Measurements from ENCODE around the gene MRPL48. TPM values are rescaled to one million over a fixed set of nuclear protein-coding genes. Genes with fewer than 3 reads are reported as not detected.
"Not testable (repeated sequence)": the region's sequence is repeated elsewhere in the genome, so short reads cannot be mapped to it uniquely, and the experiment has no call there.

MRPL48 gene
- total RNA-seq, 1 experiment from 2014 or later, result 57.7 TPM

DNA sequence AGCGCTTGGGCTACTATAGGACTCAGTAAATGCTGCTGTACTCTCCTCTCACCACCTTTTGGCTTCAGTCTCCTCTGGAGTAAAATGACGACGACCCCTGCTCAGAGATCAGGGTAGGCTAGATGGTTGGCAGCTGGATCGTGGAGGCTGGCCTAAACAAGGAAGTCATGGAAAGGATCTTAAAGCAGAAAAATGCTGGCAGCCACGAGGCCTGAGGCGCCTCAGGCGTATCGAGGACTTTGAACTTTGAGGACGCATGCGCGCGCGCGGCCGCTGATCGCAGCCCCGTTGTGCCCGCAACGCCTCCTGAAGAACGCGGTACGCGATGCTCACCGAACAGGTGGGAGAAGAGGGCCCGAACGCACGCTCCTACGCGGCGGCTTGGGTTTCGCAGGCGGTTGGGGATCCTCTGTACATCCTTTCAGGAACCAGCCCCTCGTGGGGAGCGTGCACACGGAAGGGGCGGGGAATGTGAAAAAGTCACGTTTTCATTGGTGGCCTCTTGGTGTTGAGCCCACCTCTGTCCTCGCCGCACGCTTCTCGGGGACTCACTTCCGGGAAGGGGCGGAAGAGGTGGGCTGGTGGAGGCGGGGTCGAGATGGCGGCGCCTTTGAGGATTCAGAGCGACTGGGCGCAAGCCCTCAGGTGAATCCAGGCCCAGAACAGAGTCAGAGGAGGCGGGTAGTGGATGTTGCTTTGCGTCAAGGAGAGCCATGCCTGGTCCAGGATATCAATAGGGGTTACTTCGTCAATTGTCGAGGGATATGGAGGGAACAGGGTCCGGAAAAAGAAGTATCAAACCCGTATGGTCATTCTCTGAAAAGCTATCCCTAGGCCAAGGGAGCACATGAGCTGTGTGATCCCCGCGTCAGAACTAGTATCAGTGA, 89.0 kb downstream of the MRPL48 start, which contains the start of the genes COA4 and PAAF1:
Gene COA4 (minus strand): TSS at position 423 of the 887 bp plus-strand sequence. CDS start 3,468 bp downstream, outside the sequence.
Gene PAAF1 (plus strand): TSS at position 576 of the 887 bp plus-strand sequence. CDS start 23 bp downstream, at position 599.
- peaks cover 12% of the 10 kb centered on the region for H3K36me3 ChIP-seq (replicated peaks; ENCODE audit: control insufficient read depth, insufficient read depth, low read length)
- H3K4me3 ChIP-seq (ENCODE audit: insufficient read depth, low read depth, low read length), result peak within 1 kb of the TSS; percentile 90
- DNase-seq, result peak; percentile 96
- H3K27me3 ChIP-seq (ENCODE audit: control insufficient read depth, insufficient read depth, low read length), result no peaks in the 10 kb centered on the region

DNA sequence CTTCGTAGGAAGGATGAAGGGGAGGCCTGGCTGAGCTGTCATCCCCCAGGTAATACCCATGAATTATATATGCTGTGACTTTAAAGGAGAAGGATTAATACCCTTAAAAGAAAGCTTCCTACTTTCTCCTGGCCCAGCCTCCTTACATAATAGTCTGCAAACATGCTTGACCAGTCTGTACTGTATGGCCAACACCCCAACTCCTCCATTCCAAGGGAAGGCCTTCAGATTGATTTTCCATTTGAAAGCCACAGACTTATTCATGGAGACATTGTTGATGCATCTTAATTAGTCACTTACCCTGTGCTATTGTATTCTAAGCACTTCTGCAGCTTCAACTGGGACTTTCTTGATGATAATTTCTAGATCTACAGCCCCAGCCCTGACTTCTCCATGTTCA, 91.1 kb downstream of the MRPL48 start:
- H3K36me3 ChIP-seq (replicated peaks; ENCODE audit: control insufficient read depth, insufficient read depth, low read length), result peaks cover 2% of the 10 kb centered on the region
- no peak overlapping the region for H3K4me3 ChIP-seq (ENCODE audit: insufficient read depth, low read depth, low read length)
- no peak for DNase-seq
- H3K27me3 ChIP-seq (ENCODE audit: control insufficient read depth, insufficient read depth, low read length), result no peaks in the 10 kb centered on the region

DNA sequence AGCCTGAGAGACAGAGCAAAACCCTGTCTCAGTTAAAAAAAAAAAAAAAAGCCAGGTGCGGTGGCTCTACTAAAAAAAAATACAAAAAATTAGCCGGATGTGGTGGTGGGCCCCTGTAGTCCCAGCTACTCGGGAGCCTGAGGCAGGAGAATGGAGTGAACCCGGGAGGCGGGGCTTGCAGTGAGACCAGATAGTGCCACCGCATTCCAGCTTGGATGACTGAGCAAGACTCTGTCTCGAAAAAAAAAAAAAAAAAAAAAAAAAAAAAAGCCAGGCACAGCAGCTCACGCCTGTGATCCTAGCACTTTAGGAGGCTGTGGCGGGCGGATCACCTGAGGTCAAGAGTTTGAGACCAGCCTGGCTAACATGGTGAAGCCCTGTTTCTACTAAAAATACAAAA, 92.8 kb downstream of the MRPL48 start:
- H3K4me3 ChIP-seq (ENCODE audit: insufficient read depth, low read depth, low read length); H3K36me3 ChIP-seq (replicated peaks; ENCODE audit: control insufficient read depth, insufficient read depth, low read length); H3K27me3 ChIP-seq (ENCODE audit: control insufficient read depth, insufficient read depth, low read length); DNase-seq: not testable (repeated sequence)

DNA sequence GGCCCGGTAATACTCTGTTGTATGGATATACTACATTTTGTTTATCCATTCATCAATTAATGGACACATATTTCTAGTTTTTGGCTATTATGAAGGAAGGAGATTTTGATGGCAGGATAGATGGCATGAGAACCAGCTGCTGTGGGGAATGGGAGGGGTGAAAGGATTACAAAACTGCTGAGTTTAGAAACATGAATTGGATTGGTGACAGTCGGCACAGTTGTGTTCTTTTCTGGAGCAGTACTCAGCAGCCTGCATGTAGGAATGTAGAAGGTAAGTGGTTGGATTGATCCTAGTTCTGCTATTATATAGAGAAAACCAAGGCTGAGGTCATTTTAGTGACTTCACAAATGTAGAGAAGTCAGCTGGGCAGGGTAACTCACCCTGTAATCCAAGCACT, 96.2 kb downstream of the MRPL48 start:
- H3K27me3 ChIP-seq (ENCODE audit: control insufficient read depth, insufficient read depth, low read length), result no peaks in the 10 kb centered on the region
- no peak for DNase-seq
- no peak overlapping the region for H3K4me3 ChIP-seq (ENCODE audit: insufficient read depth, low read depth, low read length)
- H3K36me3 ChIP-seq (replicated peaks; ENCODE audit: control insufficient read depth, insufficient read depth, low read length), result no peaks in the 10 kb centered on the region; the same call in none of the 2 replicates

DNA sequence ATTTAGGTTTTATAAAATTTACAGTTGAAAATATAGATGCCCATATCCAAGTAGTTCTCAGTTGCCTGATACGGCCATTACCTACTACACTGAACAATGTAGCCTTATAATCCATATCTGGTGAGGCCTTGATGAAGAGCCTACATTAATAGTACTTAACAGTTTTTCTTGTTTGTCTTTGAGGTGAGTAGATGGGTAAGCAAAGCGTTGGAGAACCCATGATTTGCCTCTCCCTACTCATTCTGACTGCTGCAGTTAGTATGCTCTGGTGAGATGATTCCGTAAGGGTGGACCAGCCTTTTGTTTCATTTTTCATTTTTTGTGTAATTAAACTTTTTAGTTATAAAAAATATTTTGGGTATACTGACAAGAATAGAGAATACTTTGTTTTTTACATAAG, 100.6 kb downstream of the MRPL48 start:
- H3K27me3 ChIP-seq (ENCODE audit: control insufficient read depth, insufficient read depth, low read length), result no peaks in the 10 kb centered on the region
- no peak overlapping the region for H3K4me3 ChIP-seq (ENCODE audit: insufficient read depth, low read depth, low read length)
- no peak for DNase-seq
- H3K36me3 ChIP-seq (replicated peaks; ENCODE audit: control insufficient read depth, insufficient read depth, low read length), result peaks cover 2% of the 10 kb centered on the region

DNA sequence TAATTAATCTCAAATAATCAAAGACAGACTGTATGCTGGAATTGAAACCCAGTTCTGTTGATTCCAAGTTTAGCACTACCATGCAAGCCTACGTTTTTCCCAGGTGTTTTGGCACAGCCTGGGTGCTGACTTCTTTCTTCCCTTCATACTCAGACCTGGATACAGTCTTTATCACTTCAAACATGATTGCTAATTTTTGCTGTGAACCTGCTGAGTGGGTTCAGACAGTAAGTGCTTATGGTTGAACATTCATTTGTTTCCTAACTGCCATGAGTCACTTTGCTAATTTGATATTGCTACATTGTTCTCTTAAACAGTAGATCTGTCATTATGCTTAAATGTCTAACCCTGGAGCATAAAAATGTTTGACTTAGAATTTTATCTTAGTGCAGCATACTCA, 101.3 kb downstream of the MRPL48 start:
- no peaks in the 10 kb centered on the region for H3K27me3 ChIP-seq (ENCODE audit: control insufficient read depth, insufficient read depth, low read length)
- DNase-seq, result no peak
- H3K4me3 ChIP-seq (ENCODE audit: insufficient read depth, low read depth, low read length), result no peak overlapping the region
- H3K36me3 ChIP-seq (replicated peaks; ENCODE audit: control insufficient read depth, insufficient read depth, low read length), result peaks cover 2% of the 10 kb centered on the region

DNA sequence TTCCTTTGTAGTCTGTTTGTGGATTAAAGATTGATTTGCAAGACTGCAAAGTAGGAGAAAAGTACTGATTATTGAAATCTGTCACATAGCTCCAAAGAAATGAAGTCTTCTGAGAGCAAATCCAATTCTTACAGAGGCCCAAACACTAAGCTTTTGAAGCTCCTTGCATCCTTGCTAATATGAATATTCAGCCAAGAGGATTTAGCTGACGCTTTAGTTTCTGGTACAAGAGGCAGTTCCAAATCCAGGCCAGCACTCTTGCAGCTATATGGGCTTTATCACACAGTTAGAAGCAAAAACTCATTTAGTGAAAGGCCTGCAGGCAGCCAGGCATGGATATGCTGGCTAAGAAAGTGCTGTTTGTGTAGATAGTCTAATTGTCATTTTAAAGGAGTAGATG, 101.9 kb downstream of the MRPL48 start:
- no peak for DNase-seq
- H3K36me3 ChIP-seq (replicated peaks; ENCODE audit: control insufficient read depth, insufficient read depth, low read length), result peaks cover 2% of the 10 kb centered on the region
- no peak overlapping the region for H3K4me3 ChIP-seq (ENCODE audit: insufficient read depth, low read depth, low read length)
- no peaks in the 10 kb centered on the region for H3K27me3 ChIP-seq (ENCODE audit: control insufficient read depth, insufficient read depth, low read length)

DNA sequence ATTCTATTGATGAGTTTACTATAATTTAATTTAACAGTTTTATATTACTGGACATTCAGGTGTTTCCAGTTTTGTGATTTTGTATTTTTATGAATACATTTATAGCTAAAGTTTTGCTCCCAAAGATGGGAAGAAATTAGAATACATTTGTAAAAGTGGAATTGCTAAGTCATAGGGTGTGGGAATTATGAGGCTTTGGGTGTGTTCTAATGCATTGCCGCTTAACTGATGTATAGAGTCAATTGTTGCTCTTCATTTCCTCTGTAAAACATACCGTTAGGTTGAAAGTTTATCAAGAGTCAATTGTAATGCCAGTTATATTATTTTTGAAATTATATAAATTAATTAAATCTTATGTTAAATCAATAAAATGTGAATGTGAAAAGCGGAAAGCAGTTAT, 105.4 kb downstream of the MRPL48 start:
- H3K36me3 ChIP-seq (replicated peaks; ENCODE audit: control insufficient read depth, insufficient read depth, low read length), result peaks cover 2% of the 10 kb centered on the region
- H3K4me3 ChIP-seq (ENCODE audit: insufficient read depth, low read depth, low read length), result no peak overlapping the region
- no peak for DNase-seq
- H3K27me3 ChIP-seq (ENCODE audit: control insufficient read depth, insufficient read depth, low read length), result no peaks in the 10 kb centered on the region

DNA sequence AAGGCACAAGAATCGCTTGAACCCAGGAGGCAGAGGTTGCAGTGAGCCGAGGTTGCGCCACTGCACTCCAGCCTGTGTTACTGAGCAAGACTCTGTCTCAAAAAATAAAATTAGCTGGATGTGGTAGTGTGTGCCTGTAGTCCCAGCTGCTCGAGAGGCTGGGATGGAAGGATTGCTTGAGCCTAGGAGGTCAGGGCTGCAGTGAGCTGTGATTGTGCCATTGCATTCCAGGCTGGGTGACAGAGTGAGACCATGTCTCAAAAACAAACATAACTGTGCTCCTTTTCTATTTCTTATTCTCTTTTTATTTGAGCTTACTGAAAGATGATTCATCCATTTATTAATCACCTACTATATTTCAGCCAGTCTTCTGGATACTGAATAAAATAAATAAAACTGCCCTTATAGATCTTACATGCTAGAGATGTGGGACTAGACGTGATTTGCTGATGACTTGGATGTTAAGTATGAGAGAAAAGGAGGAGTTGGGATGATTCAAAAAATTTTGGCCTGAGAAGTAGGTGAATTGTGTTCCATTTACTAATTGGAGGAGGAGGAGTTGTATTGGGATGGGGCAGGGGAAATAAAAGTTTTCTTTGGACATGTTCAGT, 107.2 kb downstream of the MRPL48 start:
- H3K4me3 ChIP-seq (ENCODE audit: insufficient read depth, low read depth, low read length), result no peak overlapping the region
- H3K36me3 ChIP-seq (replicated peaks; ENCODE audit: control insufficient read depth, insufficient read depth, low read length), result peaks cover 5% of the 10 kb centered on the region
- DNase-seq, result no peak

DNA sequence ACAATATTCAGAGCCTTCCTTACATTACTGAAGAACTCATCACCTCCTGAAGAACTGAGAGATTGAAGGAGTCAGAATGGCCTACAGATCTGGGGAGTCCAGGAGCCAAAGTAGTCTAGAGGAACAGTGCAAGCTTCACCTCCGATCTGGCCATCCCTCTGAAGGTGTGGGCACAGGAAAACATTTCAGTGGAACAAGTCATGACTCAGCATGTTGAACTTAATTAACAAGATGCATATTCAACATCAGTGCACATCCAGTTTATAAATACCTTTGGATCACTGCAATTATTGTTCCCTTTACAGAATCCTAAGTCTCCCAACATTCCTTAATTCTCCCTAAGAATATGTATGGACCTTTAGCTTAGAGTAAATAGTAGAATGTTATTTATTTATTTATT, 114.6 kb downstream of the MRPL48 start:
- Histone ChIP-seq H3K27me3 (ENCODE audit: control insufficient read depth, insufficient read depth, low read length) (no peaks in the 10 kb centered on the region), H3K4me3 (ENCODE audit: insufficient read depth, low read depth, low read length) (no peak overlapping the region), H3K36me3 (replicated peaks; ENCODE audit: control insufficient read depth, insufficient read depth, low read length) (peaks cover 9% of the 10 kb centered on the region)
- no peak for DNase-seq

More for the DNA sequence above, 107.2 kb downstream of the MRPL48 start:
- H3K27me3 ChIP-seq (ENCODE audit: control insufficient read depth, insufficient read depth, low read length), result no peaks in the 10 kb centered on the region

DNA sequence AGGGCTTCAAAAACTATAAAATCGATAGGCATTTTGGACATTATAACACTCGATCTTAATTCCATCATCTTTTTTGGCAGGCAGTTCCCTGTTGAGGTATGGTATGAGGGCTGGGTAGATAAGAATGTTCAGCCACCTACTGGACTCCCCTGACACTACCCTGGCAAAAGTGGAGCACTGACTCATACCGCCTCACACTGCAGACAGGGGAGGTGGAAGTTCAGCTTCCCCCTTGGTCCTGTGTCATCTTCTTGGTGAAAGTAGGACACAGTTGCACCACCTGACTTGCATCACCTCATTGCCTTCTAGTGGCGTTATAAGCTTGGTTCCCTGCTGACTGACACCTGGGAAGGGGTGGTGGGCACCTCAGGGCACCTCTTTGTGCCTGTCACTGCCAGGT, 119.5 kb downstream of the MRPL48 start:
- Histone ChIP-seq H3K27me3 (ENCODE audit: control insufficient read depth, insufficient read depth, low read length) (no peaks in the 10 kb centered on the region), H3K36me3 (replicated peaks; ENCODE audit: control insufficient read depth, insufficient read depth, low read length) (peaks cover under 1% of the 10 kb centered on the region), H3K4me3 (ENCODE audit: insufficient read depth, low read depth, low read length) (no peak overlapping the region)
- DNase-seq, result peak; percentile 49

DNA sequence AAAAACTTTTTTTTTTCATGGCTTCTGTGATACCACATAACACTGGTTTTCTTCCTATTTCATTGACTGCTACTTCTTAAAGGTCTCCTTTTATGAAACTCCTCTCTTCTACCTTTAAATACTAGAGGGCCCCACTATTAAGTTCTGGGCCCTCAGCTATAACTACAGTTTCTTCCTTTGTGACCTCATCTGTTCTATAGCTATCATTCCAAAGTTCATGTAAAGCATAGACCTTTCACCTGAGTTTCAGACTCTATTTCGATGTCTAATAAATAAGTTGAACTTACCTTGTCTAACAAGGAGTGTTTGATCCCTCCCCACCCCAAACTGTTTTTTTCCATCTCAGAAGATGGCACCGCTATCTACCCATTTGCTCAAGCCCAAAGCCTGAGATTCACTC, 124.4 kb downstream of the MRPL48 start:
- no peak for DNase-seq

DNA sequence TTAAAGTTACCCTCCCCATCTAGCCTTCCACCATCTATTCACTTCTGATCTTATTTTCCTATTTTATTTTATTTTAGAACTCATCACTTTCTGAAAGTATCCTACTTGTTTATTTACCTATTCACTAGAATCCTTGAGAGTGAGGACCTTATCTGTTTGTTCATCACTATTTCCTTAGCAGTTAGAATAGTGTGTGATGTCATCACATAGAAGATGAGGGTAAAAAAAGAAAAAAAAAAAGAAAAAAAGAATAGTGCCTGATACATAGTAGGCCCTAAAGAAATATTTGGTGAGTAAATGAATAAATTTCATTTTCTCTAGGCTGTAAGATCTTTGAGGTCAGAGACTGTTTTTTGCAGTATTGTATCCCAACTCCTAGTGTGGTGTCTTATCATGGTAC, 125.8 kb downstream of the MRPL48 start:
- DNase-seq, result no peak
- no peaks in the 10 kb centered on the region; the same call in none of the 2 replicates for H3K36me3 ChIP-seq (replicated peaks; ENCODE audit: control insufficient read depth, insufficient read depth, low read length)
- no peak overlapping the region for H3K4me3 ChIP-seq (ENCODE audit: insufficient read depth, low read depth, low read length)
- no peaks in the 10 kb centered on the region for H3K27me3 ChIP-seq (ENCODE audit: control insufficient read depth, insufficient read depth, low read length)

More for the DNA sequence above, 124.4 kb downstream of the MRPL48 start:
- no peaks in the 10 kb centered on the region; the same call in none of the 2 replicates for H3K36me3 ChIP-seq (replicated peaks; ENCODE audit: control insufficient read depth, insufficient read depth, low read length)
- H3K4me3 ChIP-seq (ENCODE audit: insufficient read depth, low read depth, low read length), result no peak overlapping the region
- H3K27me3 ChIP-seq (ENCODE audit: control insufficient read depth, insufficient read depth, low read length), result no peaks in the 10 kb centered on the region

DNA sequence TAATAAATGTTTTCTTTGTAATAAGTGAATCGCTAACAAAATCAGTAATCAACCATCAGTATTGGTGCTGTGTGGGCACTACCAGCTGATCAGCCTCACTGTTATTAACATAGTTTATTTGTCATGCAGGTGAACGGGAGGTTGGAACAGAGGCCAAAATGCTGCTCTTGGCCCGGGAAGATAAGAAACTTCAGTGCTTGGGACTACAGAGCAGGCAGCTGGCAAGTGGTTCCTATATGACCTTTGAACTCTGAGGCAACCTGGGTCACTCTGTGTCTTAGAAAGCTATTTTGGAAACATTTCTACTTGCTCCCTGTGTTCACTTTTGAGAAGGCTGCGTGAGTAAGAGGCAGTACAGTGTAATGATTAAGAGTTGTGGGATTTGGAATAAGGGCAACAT, 126.6 kb downstream of the MRPL48 start:
- no peaks in the 10 kb centered on the region for H3K27me3 ChIP-seq (ENCODE audit: control insufficient read depth, insufficient read depth, low read length)
- H3K36me3 ChIP-seq (replicated peaks; ENCODE audit: control insufficient read depth, insufficient read depth, low read length), result no peaks in the 10 kb centered on the region; the same call in none of the 2 replicates
- H3K4me3 ChIP-seq (ENCODE audit: insufficient read depth, low read depth, low read length), result no peak overlapping the region
- DNase-seq, result no peak

All from H7 (cell line).